GM12878 (cell line): Measurements from ENCODE around the gene DNMT1. TPM values are rescaled to one million over a fixed set of nuclear protein-coding genes. Genes with fewer than 3 reads are reported as not detected.

Experiments used
- ATAC-seq: fragments of 200-7000 bp; cut with Tn5 transposase; 3 replicates; pipeline ENCODE4 v1.9.1; 2020; ENCODE audit warnings: mild to moderate bottlenecking, moderate library complexity
- BruUV-seq: library from RNA; stranded (reverse); fragments of 400-500 nt; replicated peaks from 2 replicates; lab custom pipeline; 2021; lab: Mats Ljungman, UMichigan
- CTCF ChIA-PET: fragments of 300-600 bp; sonication (Branson Sonifier 250); formaldehyde crosslinking; extraction: SDS; loops from one replicate; lab custom pipeline; 2021; ENCODE audit warnings: inconsistent platforms; lab: Yijun Ruan, JAX
- POLR2A ChIA-PET: fragments of 350-600 bp; formaldehyde crosslinking; extraction: SDS; loops from one replicate; lab custom pipeline; 2021; ENCODE audit warnings: inconsistent platforms; lab: Charles Lee
- RAD21 ChIA-PET: fragments of 300-600 bp; sonication (Branson Sonifier 250); formaldehyde crosslinking; loops from one replicate; lab custom pipeline; 2023; ENCODE audit warnings: antibody characterized with exemption; ENCODE audit not compliant: unreplicated experiment; lab: Charles Lee
- SMC1A ChIA-PET: fragments of 300-600 bp; sonication (Branson Sonifier 250); formaldehyde crosslinking; loops from one replicate; lab custom pipeline; 2023; ENCODE audit not compliant: unreplicated experiment, uncharacterized antibody; lab: Charles Lee
- DNase-seq: peaks from one replicate; pipeline ENCODE4 v3.0.0-alpha.2; 2011; ENCODE audit warnings: low read depth, low spot score
- FAIRE-seq: peaks from 3 replicates; lab custom pipeline; 2011; peaks lifted over from hg19 to GRCh38; lab: Jason Lieb, UNC
- H2AFZ ChIP-seq: 2 replicates; pipeline ENCODE4 v1.6.0; 2011; ENCODE audit warnings: low read depth, low read length, control low read depth; ENCODE audit not compliant: control insufficient read depth
- H3K27ac ChIP-seq: 2 replicates; pipeline ENCODE4 v1.5.1; 2011; ENCODE audit warnings: control low read depth; ENCODE audit not compliant: control insufficient read depth, insufficient read depth
- H3K27me3 ChIP-seq, 2 experiments: replicated peaks in 1 of 2; 2 replicates each; pipeline versions ENCODE4 v1.6.0 to v1.6.1; 2011; ENCODE audit warnings: low read length in 1 of 2; ENCODE audit not compliant: control insufficient read depth in 2 of 2, insufficient read depth in 2 of 2
- H3K36me3 ChIP-seq, 2 experiments: 2 replicates each; pipeline ENCODE4 v1.5.1; 2011; ENCODE audit warnings: low read length in 1 of 2; ENCODE audit not compliant: control insufficient read depth in 2 of 2, insufficient read depth in 2 of 2
- H3K4me1 ChIP-seq: 2 replicates; pipeline ENCODE4 v1.6.1; 2011; ENCODE audit warnings: mild to moderate bottlenecking, low read length, moderate library complexity, mixed read lengths; ENCODE audit not compliant: control insufficient read depth, insufficient read depth
- H3K4me2 ChIP-seq: 2 replicates; pipeline ENCODE4 v1.6.0; 2011; ENCODE audit warnings: control low read depth; ENCODE audit not compliant: control insufficient read depth, insufficient read depth
- H3K4me3 ChIP-seq: fragments of 200-600 bp; sonication (generic); 2 replicates; pipeline ENCODE4 v1.5.1; 2016
- H3K79me2 ChIP-seq: 2 replicates; pipeline ENCODE4 v1.6.0; 2011; ENCODE audit warnings: low read length; ENCODE audit not compliant: control insufficient read depth, insufficient read depth
- H3K9ac ChIP-seq: 2 replicates; pipeline ENCODE4 v1.8.0; 2011; ENCODE audit warnings: low read length, control low read depth, mixed read lengths; ENCODE audit not compliant: control insufficient read depth, insufficient read depth
- H3K9me3 ChIP-seq: replicated peaks from 3 replicates; pipeline ENCODE4 v1.5.1; 2011; ENCODE audit warnings: mild to moderate bottlenecking, low read length; ENCODE audit not compliant: control insufficient read depth, insufficient read depth
- H4K20me1 ChIP-seq: 2 replicates; pipeline ENCODE4 v1.6.0; 2011; ENCODE audit not compliant: control insufficient read depth, insufficient read depth
- ATF3 ChIP-seq: IDR thresholded peaks from 2 replicates; pipeline ENCODE4 v1.6.1; 2011; ENCODE audit warnings: low read depth, mild to moderate bottlenecking, low read length, moderate library complexity, borderline replicate concordance; ENCODE audit errors: extremely low read depth
- CBX3 ChIP-seq: fragments of 200-600 bp; sonication (generic); IDR thresholded peaks from 2 replicates; pipeline ENCODE4 v1.6.1; 2016; ENCODE audit warnings: low read depth, borderline replicate concordance
- HDAC2 ChIP-seq: fragments of 200-600 bp; sonication (generic); IDR thresholded peaks from 2 replicates; pipeline ENCODE4 v1.6.1; 2017
- LARP7 ChIP-seq: fragments of 450-650 bp; IDR thresholded peaks from 2 replicates; pipeline ENCODE4 v1.6.1; 2017; ENCODE audit warnings: mild to moderate bottlenecking
- NFYA ChIP-seq: IDR thresholded peaks from 2 replicates; pipeline ENCODE4 v1.6.1; 2011; ENCODE audit warnings: low read depth, mild to moderate bottlenecking, low read length, improper control_type of control experiment, borderline replicate concordance
- RAD21 ChIP-seq: IDR thresholded peaks from 2 replicates; pipeline ENCODE4 v1.6.1; 2011; ENCODE audit warnings: mild to moderate bottlenecking, low read depth, low read length, moderate library complexity; ENCODE audit not compliant: insufficient read depth
- RB1 ChIP-seq: fragments of 450-650 bp; formaldehyde crosslinking; IDR thresholded peaks from 2 replicates; pipeline ENCODE4 v1.6.1; 2017; ENCODE audit warnings: mild to moderate bottlenecking, borderline replicate concordance
- SMAD5 ChIP-seq: IDR thresholded peaks from 2 replicates; pipeline ENCODE4 v1.6.1; 2016; ENCODE audit warnings: antibody characterized with exemption, low read depth
- SMARCA5 ChIP-seq: fragments of 450-650 bp; IDR thresholded peaks from 2 replicates; pipeline ENCODE4 v1.6.1; 2017; ENCODE audit warnings: mild to moderate bottlenecking
- TCF3 ChIP-seq: IDR thresholded peaks from 2 replicates; pipeline ENCODE4 v1.6.1; 2012; ENCODE audit warnings: low read depth, mild to moderate bottlenecking, low read length, borderline replicate concordance; ENCODE audit not compliant: insufficient read depth
- YY1 ChIP-seq: IDR thresholded peaks from 2 replicates; pipeline ENCODE4 v1.6.1; 2011; ENCODE audit warnings: low read depth, mild to moderate bottlenecking, low read length
- ZSCAN29 ChIP-seq: fragments of 450-650 bp; IDR thresholded peaks from 2 replicates; pipeline ENCODE4 v1.6.1; 2017; ENCODE audit warnings: mild to moderate bottlenecking, moderate library complexity
- WGBS: methylation state at CpG from one replicate; pipeline ENCODE4 v1.1.6; 2016; ENCODE audit warnings: low lambda C conversion rate; ENCODE audit not compliant: insufficient replicate concordance, insufficient coverage; ENCODE audit errors: missing lambda C conversion rate; 5-methylcytosine and 5-hydroxymethylcytosine counted together
- in situ Hi-C: fragments of 300-500 bp; cut with MboI; formaldehyde crosslinking; loops from 9 replicates; pipeline ENCODE4 v1.14.3; 2018; ENCODE audit warnings: mixed read lengths
- intact Hi-C: fragments of 100-400 bp; cut with micrococcal nuclease; formaldehyde crosslinking; loops from one replicate; pipeline ENCODE4 v1.14.2; 2022; ENCODE audit not compliant: unreplicated experiment
- polyA plus RNA-seq, 11 experiments: library from polyadenylated mRNA; depleted of rRNA in 4 of 11; unstranded in 6 of 11; stranded (reverse) in 5 of 11; fragments of >200 nt; fragmentation: Nextera tagmentation in 4 of 11; fragmentation: Illumina TruSeq in 1 of 11; extraction: Ambion mirVana in 4 of 11; extraction: Trizol in 1 of 11; gene quantifications; 1 replicate in 1 of 11; 2 replicates in 10 of 11; pipeline versions ENCODE4 v1.2.1 to v1.2.3, GENCODE V29; 2011 to 2016; ENCODE audit warnings: inconsistent platforms in 2 of 11, missing spikeins in 2 of 11, low read depth in 1 of 11
- total RNA-seq, 4 experiments: library from RNA; depleted of rRNA in 3 of 4; stranded (reverse); fragments of >200 nt in 3 of 4; fragmentation: Illumina TruSeq in 1 of 4; extraction: Trizol in 1 of 4; gene quantifications; 2 replicates each; pipeline versions ENCODE4 v1.2.1 to v1.2.3, GENCODE V29; 2013 to 2021

Gene DNMT1
- total and polyA plus RNA-seq, 10 of the 15 experiments (the other 5 are each of a cell fraction or from before 2014, with no cell fraction given): 70.0 to 290 (median 133) TPM

GRCh38 chr19:10141479-10141878 is 53.3 kb downstream of the DNMT1 start:
- Histone ChIP-seq H3K27me3 (no peaks in the 10 kb centered on the region), H2AFZ (no peak overlapping the region), H4K20me1 (no peaks in the 10 kb centered on the region), H3K9me3 (no peaks in the 10 kb centered on the region), H3K4me2 (no peak overlapping the region), H3K27ac (no peak overlapping the region), H3K4me3 (no peak overlapping the region), H3K79me2 (no peaks in the 10 kb centered on the region), H3K36me3 (peaks cover 61 to 78% of the 10 kb centered on the region in 2 experiments), H3K4me1 (no peaks in the 10 kb centered on the region), H3K9ac (no peak overlapping the region)
- intact Hi-C loops (no loop called here), in situ Hi-C loops (no loop called here)
- POLR2A ChIA-PET: interaction anchor here (1.9 kb wide), 1 partner anchor 10 kb away, joined by 4 read pairs; no protein-coding TSS in a partner anchor
- no peak for DNase-seq
- TF ChIP-seq NFYA: no peak
- no peak for TF ChIP-seq TCF3
- no peak for TF ChIP-seq CBX3
- TF ChIP-seq RB1: no peak
- TF ChIP-seq RAD21: no peak
- TF ChIP-seq SMARCA5: no peak
- TF ChIP-seq LARP7: no peak
- TF ChIP-seq HDAC2: no peak
- TF ChIP-seq YY1: no peak
- no peak for TF ChIP-seq ATF3
- no peak for TF ChIP-seq ZSCAN29
- TF ChIP-seq SMAD5: no peak
- FAIRE-seq: no peak
- SMC1A ChIA-PET: no interaction called here
- 97% methylated on average over 13 of the region's 13 CpGs for WGBS
- no TSS peak for BruUV-seq
- CTCF ChIA-PET: interaction anchor here (1.0 kb wide), 1 partner anchor 33 kb away, joined by 3 read pairs; no protein-coding TSS in a partner anchor
- no peak for ATAC-seq
- RAD21 ChIA-PET: interaction anchor here (0.6 kb wide), 1 partner anchor 45 kb away, joined by 3 read pairs; no protein-coding TSS in a partner anchor
